Daoy (cell line): Measurements from ENCODE around the gene PTH2. TPM values are rescaled to one million over a fixed set of nuclear protein-coding genes. Genes with fewer than 3 reads are reported as not detected.

Experiments
- DNase-seq: peaks from one replicate; pipeline ENCODE4 v3.0.0-alpha.2; 2015; ENCODE audit warnings: low read depth
- total RNA-seq: library from RNA; depleted of rRNA; stranded (reverse); fragments of >200 nt; shearing (Covaris generic); gene quantifications from 2 replicates; pipeline ENCODE4 v1.2.3, GENCODE V29; 2014

PTH2 gene
- total RNA-seq, 1 experiment from 2014 or later, result not detected

DNA sequence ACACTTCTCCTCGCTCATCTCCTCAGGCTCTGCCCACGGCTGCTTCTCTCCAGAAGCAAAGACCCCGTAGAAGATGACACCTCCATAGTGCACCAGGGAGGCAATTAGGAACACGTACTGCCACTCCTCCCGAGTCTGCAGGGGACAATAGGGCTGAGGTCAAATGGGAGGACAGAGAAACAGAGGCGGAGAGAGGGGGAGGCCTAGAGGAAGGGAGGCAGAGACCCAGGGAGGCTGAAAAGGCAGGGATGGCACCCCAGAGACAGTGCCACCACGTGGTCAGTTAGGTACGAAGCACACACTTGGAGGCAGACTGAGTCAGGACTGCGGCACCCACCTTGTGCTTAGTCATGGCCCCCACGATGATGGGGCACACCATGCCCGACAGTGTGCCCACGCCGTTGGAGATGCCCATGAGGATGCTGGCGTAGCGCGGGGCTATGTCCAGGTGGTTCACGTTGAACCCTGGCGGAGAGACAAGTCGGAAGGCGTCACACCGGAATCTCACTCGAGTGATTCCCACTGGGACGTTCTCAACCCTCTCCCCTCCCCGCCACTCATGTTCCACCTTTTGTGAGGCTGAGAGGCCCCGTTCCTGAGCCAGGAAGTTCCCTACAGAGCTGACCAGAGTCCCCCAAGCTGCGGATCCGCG, 7.6 kb upstream of the PTH2 start:
- DNase-seq, result peak; percentile 54

GRCh38 chr19:49430172-49430677, 7.0 kb upstream of the PTH2 start:
- no peak for DNase-seq

DNA sequence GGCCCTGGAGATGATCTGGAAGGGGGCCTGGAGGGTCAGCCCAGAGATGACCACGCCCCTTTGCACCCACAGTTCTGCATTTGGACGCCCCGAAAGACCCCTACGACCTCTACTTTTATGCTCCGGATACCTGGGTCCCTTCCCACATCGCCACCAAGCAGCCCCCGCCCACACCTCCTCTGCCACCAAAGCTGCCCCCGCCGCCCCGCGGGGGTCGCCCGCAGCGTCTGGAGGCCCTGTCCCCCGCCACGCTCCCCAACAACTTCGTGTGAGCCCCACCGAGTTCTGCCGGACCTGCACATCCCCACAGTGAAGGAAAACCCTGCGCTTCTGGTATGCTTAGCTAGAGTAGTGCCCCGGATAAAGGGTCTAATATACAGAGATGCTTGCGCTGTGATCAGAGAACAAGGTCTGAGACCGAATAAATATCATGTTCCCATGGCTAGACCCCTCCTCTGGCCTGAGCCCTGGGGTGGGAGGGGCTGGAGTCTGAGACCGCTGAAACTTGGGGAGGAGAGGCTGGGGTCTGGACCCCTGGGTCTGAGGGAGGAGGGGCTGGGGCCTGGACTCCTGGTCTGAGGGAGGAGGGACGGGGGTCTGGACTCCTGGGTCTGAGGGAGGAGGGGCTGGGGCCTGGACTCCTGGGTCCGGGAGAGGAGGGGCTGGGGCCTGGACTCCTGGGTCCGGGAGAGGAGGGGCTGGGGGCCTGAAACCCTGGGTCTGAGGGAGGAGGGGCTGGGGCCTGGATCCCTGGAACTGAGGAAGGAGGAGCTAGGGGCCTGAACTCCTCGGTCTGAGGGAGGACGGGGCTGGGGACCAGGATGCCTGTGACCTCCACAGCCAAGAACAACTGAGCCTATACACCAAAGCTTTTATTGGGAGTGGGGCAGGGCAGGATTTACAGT, 5.6 kb upstream of the PTH2 start:
- DNase-seq, result no peak

- peak; percentile 58 for DNase-seq
Measured at GRCh38 chr19:49427855-49428546, 4.8 kb upstream of the PTH2 start.

GRCh38 chr19:49427339-49427738, 4.1 kb upstream of the PTH2 start:
- no peak for DNase-seq

GRCh38 chr19:49425922-49426592, 2.8 kb upstream of the PTH2 start:
- peak; percentile 50 for DNase-seq

DNA sequence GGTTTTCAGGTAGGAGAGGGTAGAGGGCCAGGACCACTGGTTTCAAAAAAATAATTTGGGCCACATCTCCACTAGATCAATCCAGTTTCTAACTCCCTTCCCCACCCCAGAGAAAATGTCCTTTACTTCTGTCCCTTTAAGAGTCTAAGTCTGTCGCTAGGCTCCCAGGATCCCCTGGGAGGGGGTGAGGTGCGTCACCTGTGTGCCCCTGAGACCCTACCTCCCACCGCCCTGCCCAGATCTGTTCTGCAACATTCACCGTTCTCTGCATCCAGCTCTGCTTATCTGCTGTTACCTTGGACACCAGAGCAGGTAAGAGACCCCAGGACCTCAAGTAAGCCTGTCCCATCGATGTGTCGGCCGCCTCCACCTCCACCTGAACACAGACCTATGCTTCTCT, 1.9 kb upstream of the PTH2 start, which contains the start of gene GFY:
Gene GFY (plus strand): TSS at position 211 of the 400 bp plus-strand sequence. CDS start 1,043 bp downstream, outside the sequence.
- DNase-seq, result no peak

DNA sequence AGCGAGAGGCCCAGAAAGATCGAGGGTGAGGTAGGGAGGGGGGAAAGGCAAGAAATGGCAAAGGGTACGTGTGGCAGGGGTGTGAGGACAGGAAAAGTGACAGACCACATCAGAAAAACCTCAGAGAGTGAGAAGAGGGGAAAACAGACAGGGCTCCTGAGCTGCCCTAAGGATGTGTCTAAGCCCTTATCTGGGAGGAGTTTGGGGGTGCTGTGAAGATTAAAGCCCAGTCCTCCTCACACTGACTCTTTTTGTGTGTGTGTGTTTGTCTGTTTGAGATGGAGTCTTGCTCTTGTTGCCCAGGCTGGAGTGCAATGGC, 703 bp upstream of the PTH2 start:
- no peak for DNase-seq

DNA sequence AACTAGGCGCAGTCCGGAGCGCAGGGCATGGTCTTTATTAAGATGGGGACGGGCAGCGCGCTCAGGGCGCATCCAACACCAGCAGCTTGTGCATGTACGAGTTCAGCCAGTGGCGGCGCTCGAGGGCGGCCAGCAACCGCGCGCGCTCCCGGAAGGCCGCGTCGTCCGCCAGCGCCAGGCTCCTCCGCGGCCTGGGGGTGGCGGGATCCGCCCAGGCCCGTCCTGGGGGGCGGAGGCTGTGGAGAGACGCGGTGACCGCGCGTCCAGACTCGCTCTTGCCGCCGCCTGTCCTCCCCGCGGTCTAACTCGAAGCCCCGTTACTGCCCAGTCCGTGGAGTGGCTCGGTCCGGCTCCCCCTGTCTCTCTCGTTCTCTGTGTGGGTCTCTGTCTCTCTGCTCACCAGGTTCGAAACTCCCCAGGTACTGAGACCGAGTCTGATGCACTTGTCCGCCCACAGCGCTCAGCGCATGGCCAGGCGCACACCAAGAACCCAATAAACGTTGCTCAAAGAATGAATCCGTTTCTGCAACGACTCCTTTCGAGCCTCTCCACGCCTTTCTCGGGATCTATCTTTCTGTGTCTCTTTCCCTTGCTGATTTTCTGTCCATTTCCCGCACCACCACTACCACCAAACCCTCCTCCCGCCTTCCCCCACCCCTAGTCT, 702 bp downstream of the PTH2 start:
- peak; percentile 88 for DNase-seq

DNA sequence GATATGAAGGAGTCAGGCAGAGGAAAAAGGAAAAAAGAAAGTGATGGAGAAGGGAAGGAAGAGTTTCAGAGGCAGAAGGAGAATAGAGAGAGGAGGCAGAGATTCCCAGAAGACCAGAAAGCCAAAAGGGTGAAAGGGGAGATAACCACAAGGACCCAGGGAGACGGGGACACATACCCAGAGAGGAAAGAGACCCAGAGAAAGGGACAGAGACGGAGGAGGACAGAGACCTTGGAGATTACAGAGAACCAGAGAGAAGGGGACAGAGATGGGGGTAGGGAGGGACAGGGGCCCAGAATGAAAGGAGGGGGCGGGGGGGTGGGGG, 1.4 kb downstream of the PTH2 start:
- DNase-seq, result no peak

GRCh38 chr19:49421039-49421877, 2.0 kb downstream of the PTH2 start:
- DNase-seq, result peak; percentile 91

DNA sequence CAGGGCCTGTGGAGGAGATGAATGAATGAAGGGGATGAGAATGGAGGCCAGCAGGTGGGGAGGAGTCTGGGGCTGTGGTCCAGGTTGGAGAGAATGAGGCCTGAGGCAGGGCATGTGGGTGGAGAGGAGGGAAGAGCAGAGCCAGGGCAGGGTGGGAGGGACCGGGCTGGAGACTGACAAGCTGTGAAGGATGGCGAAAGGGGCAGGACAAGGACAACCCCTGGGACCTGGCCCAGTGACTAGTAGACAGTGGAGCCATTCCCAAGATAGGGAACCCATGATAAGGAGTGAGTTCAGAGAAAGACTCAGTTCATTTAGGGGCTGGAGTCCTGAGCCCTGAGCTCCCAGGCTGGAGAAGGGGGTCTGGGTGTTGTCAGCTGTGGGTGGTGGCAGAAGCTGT, 3.0 kb downstream of the PTH2 start:
- DNase-seq, result no peak

DNA sequence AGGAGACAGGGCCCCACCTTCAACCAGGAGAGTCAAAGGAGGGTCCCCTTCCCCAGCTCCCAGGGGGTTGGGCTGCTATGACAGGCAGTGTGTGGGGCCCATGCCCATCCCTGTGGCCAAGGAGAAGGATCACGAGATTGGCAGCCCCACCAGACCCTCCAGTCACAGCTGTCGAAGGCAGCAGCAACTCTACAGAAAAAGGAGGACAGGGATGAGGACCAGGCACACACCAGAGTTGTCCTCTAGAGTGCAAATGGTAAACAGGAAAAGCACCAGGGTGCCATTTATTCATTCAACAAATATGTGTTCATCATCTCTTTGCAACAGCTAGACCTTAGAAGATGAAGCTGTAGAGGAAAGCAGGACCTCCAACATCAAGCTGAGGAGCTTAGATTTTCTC, 4.1 kb downstream of the PTH2 start:
- no peak for DNase-seq

DNA sequence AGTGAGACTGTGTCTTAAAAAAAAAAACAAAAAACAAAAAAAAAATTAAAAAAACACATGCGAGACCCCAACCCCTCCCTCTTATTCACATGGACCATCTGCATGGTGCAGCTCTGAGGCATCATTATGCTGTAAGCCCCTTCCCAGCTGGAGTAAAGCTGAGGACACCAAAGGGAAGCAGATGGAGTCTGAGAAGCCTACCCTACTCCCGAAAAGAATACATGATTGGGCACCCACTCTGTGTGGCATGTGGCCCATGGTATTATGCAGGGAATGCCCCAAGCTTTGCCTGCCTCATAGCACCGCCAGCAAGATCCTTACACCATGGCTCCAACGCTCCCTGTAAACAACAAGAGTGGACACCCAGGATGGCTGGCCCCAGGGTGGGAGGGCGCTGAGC, 4.7 kb downstream of the PTH2 start:
- no peak for DNase-seq

GRCh38 chr19:49417088-49417487, 6.2 kb downstream of the PTH2 start:
- no peak for DNase-seq

GRCh38 chr19:49415810-49416200, 7.4 kb downstream of the PTH2 start:
- no peak for DNase-seq

DNA sequence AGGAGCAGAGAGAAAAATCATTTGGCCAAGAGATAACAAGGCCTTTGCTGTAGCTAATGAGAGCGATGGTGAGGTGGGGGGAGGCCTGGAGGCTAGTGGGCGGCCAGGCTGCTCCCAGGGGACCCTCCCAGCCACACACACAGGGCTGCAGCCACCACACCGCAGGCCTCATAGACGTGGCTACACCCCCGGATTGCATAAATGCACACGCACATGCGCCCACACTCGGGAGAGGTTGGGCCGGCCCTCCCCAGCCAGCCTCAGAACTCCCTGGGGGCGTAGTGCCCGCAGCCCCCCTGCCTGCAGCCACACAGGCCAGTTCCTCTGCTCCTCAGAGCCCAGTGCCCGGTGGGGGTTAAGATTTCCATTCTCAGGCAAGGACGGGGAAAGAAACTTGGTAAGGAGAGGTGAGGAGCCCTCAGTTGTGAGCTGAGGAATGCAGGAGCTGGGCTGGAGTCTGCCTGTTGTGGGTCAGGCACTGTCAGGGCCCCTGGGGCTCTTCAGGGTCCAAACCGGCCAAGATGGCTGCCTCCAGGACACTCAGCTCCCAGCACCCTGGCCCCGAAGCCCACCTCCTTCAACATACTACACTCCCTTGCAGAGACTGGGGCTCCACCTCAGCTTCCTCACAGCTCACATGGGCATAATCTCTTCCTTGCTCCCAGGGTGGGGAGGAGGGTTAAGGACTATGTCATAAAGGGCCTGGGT, 8.0 kb downstream of the PTH2 start:
- DNase-seq, result no peak

- DNase-seq, result no peak
Measured at GRCh38 chr19:49414256-49414655, 9.0 kb downstream of the PTH2 start.

- no peak for DNase-seq
Measured at GRCh38 chr19:49413348-49413747, 9.9 kb downstream of the PTH2 start.
